Stimulated activated CD4-positive, alpha-beta T cell treated with anti-CD3 and anti-CD28 coated beads, TNF-alpha, amount 100 ng/mL, for 4 hours (primary cell): ENCODE results near the gene KIFAP3.
"Not testable (repeated sequence)": the region's sequence is repeated elsewhere in the genome, so short reads cannot be mapped to it uniquely, and the experiment has no call there.

Experiments
- DNase-seq, 3 experiments: peaks; one replicate each; pipeline ENCODE4 v3.0.0-alpha.2; 2020; ENCODE audit warnings: low read depth in 3 of 3

Gene KIFAP3

DNA sequence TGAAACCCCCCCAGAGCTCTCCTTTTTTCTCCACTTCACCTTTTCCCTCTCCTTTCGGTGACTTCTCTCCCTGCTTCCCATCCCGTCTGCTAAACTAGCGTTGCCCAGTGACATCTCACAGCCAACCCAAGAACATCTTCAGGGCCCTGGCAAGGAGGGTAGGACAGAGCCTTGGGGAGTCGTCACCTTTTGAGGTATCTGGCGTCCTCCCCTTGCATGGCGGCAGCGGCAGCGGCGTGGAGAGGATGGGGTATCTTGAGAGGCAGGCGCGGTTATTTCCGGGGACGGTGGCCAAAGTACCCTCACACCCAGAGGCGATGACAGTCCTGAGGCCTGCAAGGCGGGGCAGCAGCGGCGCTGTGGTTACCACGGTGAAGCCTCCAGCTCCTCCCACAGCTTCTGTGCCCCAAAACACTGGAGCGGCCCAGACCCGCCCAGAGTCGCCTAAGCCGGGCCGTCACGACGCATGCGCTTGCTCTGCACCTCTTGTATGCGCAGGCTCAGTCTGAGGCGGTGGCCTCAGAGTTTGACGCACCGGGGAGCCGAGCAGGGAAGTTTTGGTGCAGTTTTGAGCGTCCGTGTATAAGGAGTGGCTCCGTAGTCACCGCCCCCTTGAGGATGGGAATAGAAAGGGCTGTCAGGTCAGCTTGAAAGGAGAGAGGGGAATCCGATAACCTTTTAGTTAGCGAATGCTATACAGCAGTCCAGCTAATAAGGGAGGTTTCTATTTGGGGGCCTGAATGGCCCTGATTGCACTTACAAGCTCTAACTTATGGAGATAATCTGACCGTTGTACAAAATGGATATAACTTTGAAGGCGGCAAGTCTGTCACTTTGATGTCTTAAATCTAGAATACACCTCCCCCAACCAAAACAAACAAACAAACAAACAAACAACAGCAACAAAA, at the start of gene KIFAP3:
Gene KIFAP3 (minus strand): TSS at position 446 of the 908 bp plus-strand sequence. CDS start 228 bp downstream, at position 218.
- peak; percentile 81 to 93 (median 89) for DNase-seq

DNA sequence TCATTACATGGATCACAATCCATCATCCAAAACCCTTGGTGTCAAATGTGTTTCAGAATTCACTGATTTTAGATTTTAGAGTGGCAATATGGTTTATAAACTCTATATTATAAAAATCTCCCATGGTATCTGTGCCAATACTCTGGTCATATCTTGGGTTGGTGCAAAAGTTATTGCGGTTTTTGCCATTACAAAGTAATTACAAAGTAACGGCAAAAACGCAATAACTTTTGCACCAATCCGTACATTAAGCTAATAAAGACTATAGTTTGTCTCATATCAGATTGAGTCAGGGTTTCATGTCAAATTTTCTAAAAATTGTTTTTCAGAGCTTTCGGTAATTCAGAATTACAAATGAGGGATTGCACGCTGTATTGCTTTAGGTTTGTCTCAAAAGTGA, 47.9 kb upstream of the KIFAP3 start:
- no peak for DNase-seq

DNA sequence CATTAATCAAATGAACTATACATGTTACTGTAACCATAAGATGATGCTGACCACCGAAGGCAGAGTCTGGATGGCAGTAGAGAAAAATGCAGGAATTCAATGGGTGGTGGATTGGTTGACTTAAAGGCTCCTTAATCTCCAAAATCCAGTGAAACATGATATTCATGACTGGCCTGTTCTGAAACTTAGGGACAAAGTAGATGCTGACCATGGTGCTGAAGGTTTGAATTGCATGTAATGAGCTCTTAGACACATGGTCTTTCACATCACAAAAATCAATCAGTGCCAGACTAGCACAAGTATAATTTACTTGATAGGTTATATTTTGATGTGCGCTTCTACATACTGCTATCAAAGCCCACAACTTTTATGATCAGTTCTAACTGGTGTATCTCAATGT, 40.4 kb upstream of the KIFAP3 start:
- DNase-seq = no peak

DNA sequence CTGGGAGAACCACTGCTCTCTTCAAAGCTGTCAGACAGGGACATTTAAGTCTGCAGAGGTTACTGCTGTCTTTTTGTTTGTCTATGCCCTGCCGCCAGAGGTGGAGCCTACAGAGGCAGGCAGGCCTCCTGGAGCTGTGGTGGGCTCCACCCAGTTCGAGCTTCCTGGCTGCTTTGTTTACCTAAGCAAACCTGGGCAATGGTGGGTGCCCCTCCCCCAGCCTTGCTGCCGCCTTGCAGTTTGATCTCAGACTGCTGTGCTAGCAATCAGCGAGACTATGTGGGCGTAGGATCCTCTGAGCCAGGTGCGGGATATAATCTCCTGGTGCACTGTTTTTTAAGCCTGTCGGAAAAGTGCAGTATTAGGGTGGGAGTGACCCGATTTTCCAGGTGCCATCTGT, 38.6 kb upstream of the KIFAP3 start:
- DNase-seq = not testable (repeated sequence)

DNA sequence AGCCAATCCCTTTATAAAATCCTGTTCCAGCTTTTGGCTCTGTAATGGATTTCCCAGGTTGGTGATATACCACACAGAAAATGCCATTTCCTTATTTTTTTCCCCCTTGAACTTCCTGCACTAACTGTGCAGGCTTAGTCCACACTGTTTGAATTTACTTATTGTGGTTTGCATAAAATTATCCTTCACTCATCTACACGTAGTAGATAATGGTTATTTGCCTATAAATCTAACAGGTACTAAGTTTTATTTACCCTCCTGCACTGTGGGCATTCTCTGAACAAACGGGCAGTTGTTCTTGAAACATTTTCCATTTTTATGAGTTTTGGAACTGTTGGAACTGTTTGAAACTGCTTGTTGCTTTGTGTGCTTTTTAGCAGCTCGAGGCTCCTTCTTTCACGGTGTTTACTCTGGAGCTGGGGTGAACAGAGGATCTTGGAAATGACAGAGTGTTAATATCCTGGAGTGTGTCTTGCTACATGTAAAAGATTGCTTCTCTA, 23.0 kb upstream of the KIFAP3 start:
- no peak for DNase-seq

- no peak for DNase-seq
Observed at GRCh38 chr1:170096806-170097340, 22.4 kb upstream of the KIFAP3 start.

- DNase-seq = no peak
Observed at GRCh38 chr1:170095976-170096748, 21.7 kb upstream of the KIFAP3 start.

GRCh38 chr1:170094697-170095616, 20.5 kb upstream of the KIFAP3 start:
- not testable (repeated sequence) for DNase-seq

- no peak for DNase-seq
Observed at GRCh38 chr1:170086399-170087032, 12.0 kb upstream of the KIFAP3 start.

DNA sequence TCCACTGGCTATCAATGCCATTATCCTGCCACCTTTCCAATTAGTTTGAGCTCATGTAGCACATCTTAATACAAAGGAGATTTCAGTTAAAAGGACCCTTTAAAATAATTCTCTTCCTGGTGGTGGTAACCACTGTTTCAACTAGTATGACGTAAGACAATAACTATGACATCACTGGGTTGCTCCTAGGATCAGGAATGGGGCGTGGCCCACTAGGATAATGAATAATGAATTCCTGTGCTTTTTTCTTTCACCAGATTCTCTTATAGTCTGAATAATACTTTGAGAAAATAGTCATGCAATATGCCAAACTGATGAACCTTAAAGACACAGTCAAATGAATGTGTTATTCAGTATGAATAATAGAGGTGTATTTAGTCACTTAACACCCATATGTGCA, 10.6 kb upstream of the KIFAP3 start:
- DNase-seq = no peak

DNA sequence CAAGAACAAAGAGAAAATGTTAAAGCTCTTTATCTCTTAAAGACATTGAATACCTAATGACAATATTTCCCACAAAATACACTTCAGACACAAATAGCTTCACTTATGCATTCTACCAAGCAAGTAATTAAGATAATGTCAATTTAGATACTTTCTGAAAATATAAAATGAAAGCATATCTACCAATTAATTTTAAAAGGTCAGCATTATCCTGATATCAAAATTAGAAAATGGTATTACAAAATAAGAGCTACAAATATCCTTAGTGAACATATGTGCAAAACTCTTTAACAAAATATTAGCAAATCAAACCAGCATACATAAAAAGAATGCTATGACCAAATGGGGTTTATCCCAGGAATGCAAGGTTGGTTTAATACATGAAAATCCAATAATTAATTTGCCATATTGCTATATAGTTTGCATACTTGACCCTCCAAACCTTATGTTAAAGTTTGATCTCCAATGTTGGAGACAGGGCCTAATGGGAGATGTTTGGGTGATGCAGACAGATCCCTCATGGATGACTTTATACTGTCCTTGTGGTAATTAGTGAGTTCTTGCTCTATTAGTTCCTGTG, 4.2 kb upstream of the KIFAP3 start:
- no peak for DNase-seq

DNA sequence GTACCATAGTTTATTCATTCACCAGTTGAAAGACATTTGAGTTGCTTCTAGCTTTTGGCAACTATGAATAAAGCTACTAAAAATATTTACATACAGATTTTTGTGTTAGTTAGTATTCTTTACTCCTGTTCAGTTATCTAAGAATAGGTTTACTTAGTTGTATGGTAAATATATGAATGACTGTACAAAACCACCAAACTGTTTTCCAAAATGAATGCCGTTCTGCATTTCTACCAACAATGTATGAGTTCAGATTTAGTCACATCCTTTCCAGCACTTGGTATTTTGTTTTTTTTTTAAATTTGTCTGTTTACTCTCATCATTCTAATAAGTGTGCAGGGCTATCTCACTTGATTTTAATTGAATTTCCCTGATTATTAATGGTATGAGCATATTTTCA, 3.4 kb upstream of the KIFAP3 start:
- no peak for DNase-seq

- DNase-seq = not testable (repeated sequence)
Observed at GRCh38 chr1:170076952-170077351, 2.5 kb upstream of the KIFAP3 start.

- no peak for DNase-seq
Observed at GRCh38 chr1:170076199-170076598, 1.7 kb upstream of the KIFAP3 start.

- DNase-seq = no peak
Observed at GRCh38 chr1:170075186-170075585, 691 bp upstream of the KIFAP3 start.

- DNase-seq = no peak
Observed at GRCh38 chr1:170073893-170074249, 624 bp downstream of the KIFAP3 start.

DNA sequence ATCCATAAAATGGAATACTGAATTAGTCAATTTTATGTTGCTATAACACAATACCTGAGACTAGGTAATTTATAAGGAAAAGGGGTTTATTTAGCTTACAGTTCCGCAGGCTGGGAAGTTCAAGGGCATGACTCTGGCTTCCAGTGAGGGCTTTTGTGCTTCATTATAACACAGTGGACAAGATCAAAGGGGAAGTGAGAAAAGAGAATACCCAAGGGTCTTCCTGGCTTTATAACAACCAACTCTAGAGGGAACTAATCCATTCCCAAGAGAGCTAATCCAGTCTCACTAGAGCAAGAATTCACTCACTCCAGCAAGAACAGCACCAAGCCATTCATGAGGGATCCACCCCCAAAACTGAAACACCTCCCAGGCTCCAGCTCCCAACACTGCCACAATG, 3.1 kb downstream of the KIFAP3 start:
- DNase-seq = no peak

GRCh38 chr1:170068923-170069322, 5.6 kb downstream of the KIFAP3 start:
- DNase-seq = no peak

GRCh38 chr1:170067253-170067819, 7.2 kb downstream of the KIFAP3 start:
- no peak for DNase-seq

DNA sequence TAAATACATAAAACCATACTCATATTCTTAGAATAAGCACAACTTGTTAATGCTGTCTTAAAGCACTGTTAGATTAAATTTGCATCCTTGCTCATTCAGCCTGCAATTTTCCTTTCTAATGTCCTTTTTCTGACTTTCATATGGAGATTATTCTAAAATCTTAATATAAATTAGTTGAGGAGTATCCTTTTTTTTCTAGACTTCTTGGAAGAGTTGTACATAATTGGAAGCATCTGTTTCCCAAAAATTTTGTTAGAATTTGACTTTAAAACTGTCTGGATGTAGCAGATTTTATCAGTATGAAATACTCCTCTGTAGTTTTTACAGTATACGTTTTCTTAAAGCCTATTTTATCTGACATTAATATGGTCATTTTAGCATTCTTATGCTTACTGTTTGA, 9.7 kb downstream of the KIFAP3 start:
- DNase-seq = no peak
